NCI-H128 (cell line): ENCODE data around the gene CDK5RAP2.

Experiments
- DNase-seq: peaks from one replicate; lab custom pipeline; 2025; ENCODE audit not compliant: unreplicated experiment; lab: John Stamatoyannopoulos, UW

Gene CDK5RAP2

GRCh38 chr9:120386390-120387131 lies 193.4 kb downstream of the CDK5RAP2 start:
- peak; percentile 47 for DNase-seq

GRCh38 chr9:120385606-120386389 lies 194.2 kb downstream of the CDK5RAP2 start:
- no peak for DNase-seq

- DNase-seq = no peak
These were observed 195.1 kb downstream of the CDK5RAP2 start for GRCh38 chr9:120384925-120385272.

GRCh38 chr9:120383999-120384924 lies 195.7 kb downstream of the CDK5RAP2 start:
- DNase-seq = no peak

GRCh38 chr9:120383611-120383998 lies 196.4 kb downstream of the CDK5RAP2 start:
- DNase-seq = no peak

GRCh38 chr9:120382453-120382852 lies 197.5 kb downstream of the CDK5RAP2 start:
- no peak for DNase-seq

GRCh38 chr9:120381839-120382238 lies 198.1 kb downstream of the CDK5RAP2 start:
- no peak for DNase-seq

GRCh38 chr9:120379611-120380010 lies 200.4 kb downstream of the CDK5RAP2 start:
- DNase-seq = no peak

- DNase-seq = no peak
These were observed 201.3 kb downstream of the CDK5RAP2 start for GRCh38 chr9:120378680-120379079.

- DNase-seq = no peak
These were observed 202.5 kb downstream of the CDK5RAP2 start for GRCh38 chr9:120377268-120378159.

GRCh38 chr9:120376101-120376500 lies 203.9 kb downstream of the CDK5RAP2 start:
- no peak for DNase-seq

GRCh38 chr9:120375316-120375715 lies 204.7 kb downstream of the CDK5RAP2 start:
- no peak for DNase-seq

- DNase-seq = no peak
These were observed 205.2 kb downstream of the CDK5RAP2 start for GRCh38 chr9:120374817-120375216.

GRCh38 chr9:120374239-120374638 lies 205.7 kb downstream of the CDK5RAP2 start:
- no peak for DNase-seq

GRCh38 chr9:120372040-120372439 lies 207.9 kb downstream of the CDK5RAP2 start:
- DNase-seq = no peak

- DNase-seq = no peak
These were observed 210.3 kb downstream of the CDK5RAP2 start for GRCh38 chr9:120369608-120370220.

- no peak for DNase-seq
These were observed 211.2 kb downstream of the CDK5RAP2 start for GRCh38 chr9:120368799-120369198.

- no peak for DNase-seq
These were observed 213.3 kb downstream of the CDK5RAP2 start for GRCh38 chr9:120366644-120367019.

- DNase-seq = no peak
These were observed 214.6 kb downstream of the CDK5RAP2 start for GRCh38 chr9:120365386-120365785.

GRCh38 chr9:120363697-120364096 lies 216.3 kb downstream of the CDK5RAP2 start:
- no peak for DNase-seq
